Cardiac muscle cell (in vitro differentiated cells and primary cell): ENCODE measurements around the gene TIMELESS. TPM values are rescaled to one million over a fixed set of nuclear protein-coding genes. Genes with fewer than 3 reads are reported as not detected.

Experiments
- DNase-seq, 2 donors: peaks; one replicate each; pipeline versions ENCODE4 v3.0.0 to v3.0.0-alpha.2; 2010 to 2017; ENCODE audit warnings: low read depth in 1 of 2, low spot score in 1 of 2
- H3K27ac ChIP-seq: fragments of 200-600 bp; sonication (generic); 2 replicates; pipeline ENCODE4 v1.5.1; 2016
- H3K27me3 ChIP-seq: fragments of 200-600 bp; sonication (generic); 2 replicates; pipeline ENCODE4 v1.6.0; 2016; ENCODE audit warnings: control low read depth
- H3K36me3 ChIP-seq: fragments of 200-600 bp; sonication (generic); 2 replicates; pipeline ENCODE4 v1.5.1; 2016; ENCODE audit warnings: control low read depth
- H3K4me1 ChIP-seq: fragments of 200-600 bp; sonication (generic); 2 replicates; pipeline ENCODE4 v1.8.1; 2017; ENCODE audit warnings: low read depth, mild to moderate bottlenecking, mixed run types
- H3K4me3 ChIP-seq: fragments of 200-600 bp; sonication (generic); 2 replicates; pipeline ENCODE4 v1.5.1; 2016; ENCODE audit warnings: mild to moderate bottlenecking
- H3K9me3 ChIP-seq: fragments of 200-600 bp; sonication (generic); 2 replicates; pipeline ENCODE4 v1.5.1; 2017; ENCODE audit warnings: low read depth, mild to moderate bottlenecking, control low read depth
- CTCF ChIP-seq: IDR thresholded peaks from 2 replicates; pipeline ENCODE4 v1.5.1; 2012; ENCODE audit warnings: low read depth, mild to moderate bottlenecking, low read length
- polyA plus RNA-seq: library from polyadenylated mRNA; unstranded; fragments of >200 nt; fragmentation: Nextera tagmentation; extraction: Ambion mirVana; gene quantifications from 2 replicates; pipeline ENCODE4 v1.2.1, GENCODE V29; 2016
- total RNA-seq: library from RNA; depleted of rRNA; stranded (reverse); fragments of >200 nt; gene quantifications from 2 replicates; pipeline ENCODE4 v1.2.3, GENCODE V29; 2016

Gene TIMELESS
- total and polyA plus RNA-seq, 2 experiments from 2014 or later: 19.6 to 22.7 TPM

- H3K36me3 ChIP-seq: no peaks in the 10 kb centered on the region
- no peak within 1 kb of the TSS for H3K27ac ChIP-seq
- H3K4me1 ChIP-seq: no peaks in the 10 kb centered on the region
- H3K27me3 ChIP-seq: peaks cover 53% of the 10 kb centered on the region
- no peak for TF ChIP-seq CTCF
- no peaks in the 10 kb centered on the region for H3K9me3 ChIP-seq
- H3K4me3 ChIP-seq: peak within 1 kb of the TSS; percentile 44
- DNase-seq: peak; percentile 80
Observed at GRCh38 chr12:56488041-56488955, 39.1 kb upstream of the TIMELESS start, which contains the start of gene GLS2. Gene GLS2, minus strand, starts transcription at chr12:56488161. Its CDS starts 43 bp downstream, at chr12:56488118.

DNA sequence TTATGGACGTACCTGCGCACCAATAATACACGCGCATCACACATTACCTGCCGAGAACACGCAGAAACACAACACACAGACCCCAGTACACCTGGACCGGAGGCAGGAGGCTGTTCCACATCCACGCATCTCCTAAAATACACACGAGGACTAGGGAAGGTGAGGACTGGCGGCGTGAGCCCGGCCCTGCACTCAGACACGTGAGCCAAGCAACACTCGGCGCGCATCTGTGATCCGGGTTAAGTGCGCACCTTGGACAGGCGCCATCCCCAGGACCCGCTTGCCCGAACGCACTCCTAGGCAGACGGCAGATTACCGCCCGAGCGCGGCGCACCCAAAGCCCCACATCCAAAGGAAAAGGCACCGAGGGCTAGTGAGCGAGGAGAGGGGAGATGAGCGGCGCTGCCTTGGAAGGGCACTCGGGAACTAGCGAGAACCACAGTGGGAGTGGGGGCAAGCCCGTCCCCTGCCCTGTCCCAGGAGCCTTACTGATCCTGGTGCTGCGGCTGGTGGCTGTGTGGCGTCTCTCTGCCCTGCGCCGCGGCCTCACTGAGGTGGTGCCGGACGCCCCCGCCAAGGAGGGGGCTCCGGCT, 38.3 kb upstream of the TIMELESS start:
- H3K36me3 ChIP-seq: no peaks in the 10 kb centered on the region
- H3K9me3 ChIP-seq: no peaks in the 10 kb centered on the region
- H3K4me1 ChIP-seq: no peaks in the 10 kb centered on the region
- no peak overlapping the region for H3K27ac ChIP-seq
- DNase-seq: peak in 1 of 2 donors; percentile 65
- peaks cover 53% of the 10 kb centered on the region for H3K27me3 ChIP-seq
- no peak for TF ChIP-seq CTCF
- H3K4me3 ChIP-seq: peak overlapping the region; percentile 44

- no peaks in the 10 kb centered on the region for H3K36me3 ChIP-seq
- peaks cover 53% of the 10 kb centered on the region for H3K27me3 ChIP-seq
- no peaks in the 10 kb centered on the region for H3K9me3 ChIP-seq
- TF ChIP-seq CTCF: no peak
- no peak overlapping the region for H3K27ac ChIP-seq
- H3K4me1 ChIP-seq: no peaks in the 10 kb centered on the region
- no peak overlapping the region for H3K4me3 ChIP-seq
- DNase-seq: no peak
Observed at GRCh38 chr12:56486694-56487093, 37.5 kb upstream of the TIMELESS start.

- H3K27ac ChIP-seq: no peak overlapping the region
- H3K27me3 ChIP-seq: peaks cover 39% of the 10 kb centered on the region
Observed at GRCh38 chr12:56484566-56484965, 35.3 kb upstream of the TIMELESS start.

DNA sequence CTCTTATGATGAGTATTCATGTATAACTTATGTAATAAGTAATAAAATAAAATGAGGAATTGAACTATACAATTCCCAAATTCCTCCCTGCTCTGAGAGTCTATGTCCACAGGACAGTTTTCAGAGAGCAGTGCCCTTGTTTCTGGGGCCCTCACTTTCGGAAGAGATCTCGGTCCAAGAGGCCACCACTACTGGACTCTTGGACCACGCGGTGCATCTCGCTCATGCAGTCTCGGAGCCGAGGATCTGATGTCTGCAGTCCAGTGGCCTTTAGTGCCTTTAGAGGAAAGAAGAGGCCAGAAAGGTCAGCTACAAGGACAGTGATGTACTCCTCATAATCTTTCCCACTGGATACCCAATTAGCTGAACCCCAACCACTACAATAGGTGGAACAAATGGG, 30.4 kb upstream of the TIMELESS start:
- no peak for TF ChIP-seq CTCF
- H3K4me3 ChIP-seq: no peak overlapping the region
- DNase-seq: no peak
- H3K36me3 ChIP-seq: no peaks in the 10 kb centered on the region
- H3K27me3 ChIP-seq: no peaks in the 10 kb centered on the region
- no peaks in the 10 kb centered on the region for H3K4me1 ChIP-seq
- no peak overlapping the region for H3K27ac ChIP-seq
- H3K9me3 ChIP-seq: no peaks in the 10 kb centered on the region

More at GRCh38 chr12:56484566-56484965, 35.3 kb upstream of the TIMELESS start:
- H3K36me3 ChIP-seq: no peaks in the 10 kb centered on the region
- H3K4me1 ChIP-seq: no peaks in the 10 kb centered on the region
- no peak for DNase-seq
- H3K4me3 ChIP-seq: no peak overlapping the region
- H3K9me3 ChIP-seq: no peaks in the 10 kb centered on the region
- no peak for TF ChIP-seq CTCF
